Mesenchymal stem cell (in vitro differentiated cells and primary cell): ENCODE measurements around the gene PDGFD.

Source experiments
- DNase-seq: peaks from one replicate; pipeline ENCODE4 v3.0.0-alpha.2; 2013
- H2AFZ ChIP-seq: one replicate; pipeline ENCODE4 v1.6.1; 2013; ENCODE audit warnings: low read depth, mild to moderate bottlenecking, control low read depth, inconsistent platforms, low read length, moderate library complexity
- H2AK5ac ChIP-seq: 2 replicates; pipeline ENCODE4 v1.6.1; 2013; ENCODE audit warnings: low read length, moderate library complexity, mild to moderate bottlenecking, inconsistent platforms; ENCODE audit not compliant: severe bottlenecking
- H2BK120ac ChIP-seq: one replicate; pipeline ENCODE4 v1.6.1; 2013; ENCODE audit warnings: low read depth, mild to moderate bottlenecking, inconsistent platforms, low read length, moderate library complexity
- H2BK12ac ChIP-seq, 2 experiments: one replicate each; pipeline ENCODE4 v1.6.1; 2013; ENCODE audit warnings: inconsistent platforms in 2 of 2, low read length in 2 of 2, mild to moderate bottlenecking in 2 of 2, moderate library complexity in 2 of 2, control low read depth in 1 of 2
- H2BK15ac ChIP-seq: one replicate; pipeline ENCODE4 v1.6.1; 2013; ENCODE audit warnings: mild to moderate bottlenecking, low read depth, inconsistent platforms; ENCODE audit not compliant: poor library complexity, severe bottlenecking
- H2BK5ac ChIP-seq: 2 replicates; pipeline ENCODE4 v1.6.1; 2013; ENCODE audit warnings: low read depth, mild to moderate bottlenecking, low read length, control low read depth, inconsistent platforms; ENCODE audit not compliant: poor library complexity, severe bottlenecking
- H3K14ac ChIP-seq, 2 experiments: one replicate each; pipeline ENCODE4 v1.6.1; 2013; ENCODE audit warnings: inconsistent platforms in 2 of 2, low read length in 2 of 2, control low read depth in 1 of 2, mild to moderate bottlenecking in 1 of 2, moderate library complexity in 1 of 2
- H3K18ac ChIP-seq, 2 experiments: one replicate each; pipeline ENCODE4 v1.6.1; 2013; ENCODE audit warnings: inconsistent platforms in 2 of 2, low read length in 2 of 2, control low read depth in 1 of 2, low read depth in 1 of 2, mild to moderate bottlenecking in 1 of 2
- H3K23ac ChIP-seq, 2 experiments: one replicate each; pipeline ENCODE4 v1.6.1; 2013; ENCODE audit warnings: inconsistent platforms in 2 of 2, low read length in 2 of 2, mild to moderate bottlenecking in 2 of 2, moderate library complexity in 2 of 2, control low read depth in 1 of 2
- H3K27ac ChIP-seq: 2 replicates; pipeline ENCODE4 v1.5.1; 2013; ENCODE audit warnings: mild to moderate bottlenecking, moderate library complexity, low read length, control low read depth, inconsistent platforms; ENCODE audit not compliant: poor library complexity, severe bottlenecking
- H3K27me3 ChIP-seq, 2 experiments: 2 replicates each; pipeline versions ENCODE4 v1.6.1 to v1.7.0; 2013; ENCODE audit warnings: low read length in 2 of 2, mild to moderate bottlenecking in 2 of 2, moderate library complexity in 2 of 2, control low read depth in 1 of 2, inconsistent platforms in 1 of 2; ENCODE audit not compliant: control insufficient read depth in 1 of 2, insufficient read depth in 1 of 2
- H3K36me3 ChIP-seq, 2 experiments: 2 replicates each; pipeline versions ENCODE4 v1.6.1 to v1.7.0; 2013; ENCODE audit warnings: low read length in 2 of 2, control low read depth in 1 of 2, inconsistent platforms in 1 of 2, low read depth in 1 of 2, mild to moderate bottlenecking in 1 of 2; ENCODE audit not compliant: insufficient read depth in 2 of 2, control insufficient read depth in 1 of 2
- H3K4ac ChIP-seq, 2 experiments: one replicate each; pipeline ENCODE4 v1.6.1; 2013; ENCODE audit warnings: inconsistent platforms in 2 of 2, low read length in 2 of 2, mild to moderate bottlenecking in 2 of 2, moderate library complexity in 2 of 2, control low read depth in 1 of 2, low read depth in 1 of 2
- H3K4me1 ChIP-seq: 2 replicates; pipeline ENCODE4 v1.6.1; 2013; ENCODE audit warnings: low read depth, low read length, control low read depth; ENCODE audit not compliant: control insufficient read depth, insufficient read depth
- H3K4me2 ChIP-seq: 2 replicates; pipeline ENCODE4 v1.6.1; 2013; ENCODE audit warnings: low read length, mild to moderate bottlenecking, inconsistent platforms; ENCODE audit not compliant: poor library complexity, severe bottlenecking
- H3K4me3 ChIP-seq, 2 experiments: 2 replicates each; pipeline versions ENCODE4 v1.5.1 to v1.7.0; 2013; ENCODE audit warnings: low read length in 2 of 2, mild to moderate bottlenecking in 2 of 2, control low read depth in 1 of 2, low read depth in 1 of 2; ENCODE audit not compliant: insufficient read depth in 1 of 2
- H3K79me1 ChIP-seq: replicated peaks from 2 replicates; pipeline ENCODE4 v1.6.1; 2013; ENCODE audit warnings: mild to moderate bottlenecking, control low read depth, low read length, inconsistent platforms; ENCODE audit not compliant: poor library complexity, severe bottlenecking
- H3K9ac ChIP-seq: 2 replicates; pipeline ENCODE4 v1.7.0; 2013; ENCODE audit warnings: mild to moderate bottlenecking, low read length, moderate library complexity
- H3K9me3 ChIP-seq: 2 replicates; pipeline ENCODE4 v1.7.0; 2013; ENCODE audit warnings: mild to moderate bottlenecking, low read length; ENCODE audit not compliant: control insufficient read depth
- H4K8ac ChIP-seq: one replicate; pipeline ENCODE4 v1.6.1; 2013; ENCODE audit warnings: inconsistent platforms, mild to moderate bottlenecking, low read length, moderate library complexity
- H4K91ac ChIP-seq: one replicate; pipeline ENCODE4 v1.6.1; 2013; ENCODE audit warnings: mild to moderate bottlenecking, low read length, inconsistent platforms
- WGBS: methylation state at CpG from one replicate; pipeline ENCODE4 v1.1.7; 2013; ENCODE audit warnings: mixed read lengths; 5-methylcytosine and 5-hydroxymethylcytosine counted together

PDGFD gene

GRCh38 chr11:103968685-103969084 lies 195.3 kb downstream of the PDGFD start:
- 81% methylated on average over 3 of the region's 3 CpGs for WGBS
- H2BK120ac ChIP-seq, result no peak overlapping the region
- no peak for DNase-seq
- no peaks in the 10 kb centered on the region for H3K79me1 ChIP-seq
- no peaks in the 10 kb centered on the region for H3K27me3 ChIP-seq
- H3K4ac ChIP-seq, result no peak overlapping the region
- H3K14ac ChIP-seq, result no peak overlapping the region
- no peak overlapping the region for H2BK15ac ChIP-seq
- H3K36me3 ChIP-seq, result no peaks in the 10 kb centered on the region
- no peak overlapping the region for H2BK5ac ChIP-seq
- H3K9me3 ChIP-seq, result no peaks in the 10 kb centered on the region
- no peak overlapping the region for H3K4me2 ChIP-seq
- no peaks in the 10 kb centered on the region for H3K4me1 ChIP-seq
- H2AK5ac ChIP-seq, result no peak overlapping the region
- H4K8ac ChIP-seq, result no peak overlapping the region
- no peak overlapping the region for H2BK12ac ChIP-seq
- no peak overlapping the region for H4K91ac ChIP-seq
- no peak overlapping the region for H3K4me3 ChIP-seq
- no peak overlapping the region for H3K23ac ChIP-seq
- H3K18ac ChIP-seq, result no peak overlapping the region
- H3K9ac ChIP-seq, result no peak overlapping the region
- no peak overlapping the region for H3K27ac ChIP-seq
- no peak overlapping the region for H2AFZ ChIP-seq

GRCh38 chr11:103967985-103968384 lies 196.0 kb downstream of the PDGFD start:
- 90% methylated on average over 8 of the region's 8 CpGs for WGBS
- no peak overlapping the region for H3K18ac ChIP-seq

GRCh38 chr11:103964390-103964789 lies 199.6 kb downstream of the PDGFD start:
- no peaks in the 10 kb centered on the region for H3K27me3 ChIP-seq
- no peaks in the 10 kb centered on the region for H3K4me1 ChIP-seq
- no peak overlapping the region for H2AFZ ChIP-seq
- H3K9ac ChIP-seq, result no peak overlapping the region
- peaks cover 4% of the 10 kb centered on the region for H3K9me3 ChIP-seq
- no peak overlapping the region for H2BK120ac ChIP-seq
- no peak overlapping the region for H2AK5ac ChIP-seq
- H3K14ac ChIP-seq, result no peak overlapping the region
- no peak overlapping the region for H2BK12ac ChIP-seq
- H4K91ac ChIP-seq, result no peak overlapping the region
- no peak overlapping the region for H3K4me2 ChIP-seq
- no peak overlapping the region for H4K8ac ChIP-seq
- no peaks in the 10 kb centered on the region for H3K79me1 ChIP-seq
- H3K23ac ChIP-seq, result no peak overlapping the region
- no peak overlapping the region for H3K27ac ChIP-seq
- H3K18ac ChIP-seq, result no peak overlapping the region
- no peaks in the 10 kb centered on the region for H3K36me3 ChIP-seq
- no peak overlapping the region for H2BK15ac ChIP-seq
- no peak overlapping the region for H3K4me3 ChIP-seq
- DNase-seq, result no peak
- H2BK5ac ChIP-seq, result no peak overlapping the region
- no peak overlapping the region for H3K4ac ChIP-seq

More at GRCh38 chr11:103967985-103968384, 196.0 kb downstream of the PDGFD start:
- H2BK120ac ChIP-seq, result no peak overlapping the region
- H3K27ac ChIP-seq, result no peak overlapping the region
- no peak overlapping the region for H4K91ac ChIP-seq
- no peak overlapping the region for H2AK5ac ChIP-seq
- H3K4me2 ChIP-seq, result no peak overlapping the region
- no peak overlapping the region for H2BK5ac ChIP-seq
- H4K8ac ChIP-seq, result no peak overlapping the region
- H3K9me3 ChIP-seq, result no peaks in the 10 kb centered on the region
- H3K23ac ChIP-seq, result no peak overlapping the region
- no peak overlapping the region for H2BK12ac ChIP-seq
- H3K27me3 ChIP-seq, result no peaks in the 10 kb centered on the region
- no peak overlapping the region for H3K4me3 ChIP-seq
- no peaks in the 10 kb centered on the region for H3K36me3 ChIP-seq
- H2AFZ ChIP-seq, result no peak overlapping the region
- H3K79me1 ChIP-seq, result no peaks in the 10 kb centered on the region
- no peaks in the 10 kb centered on the region for H3K4me1 ChIP-seq
- no peak overlapping the region for H3K14ac ChIP-seq
- DNase-seq, result no peak
- no peak overlapping the region for H2BK15ac ChIP-seq
- H3K4ac ChIP-seq, result no peak overlapping the region
- no peak overlapping the region for H3K9ac ChIP-seq

GRCh38 chr11:103963648-103964047 lies 200.3 kb downstream of the PDGFD start:
- Histone ChIP-seq H3K4me1 (no peaks in the 10 kb centered on the region), H4K91ac (no peak overlapping the region), H3K4me3 (no peak overlapping the region), H3K9me3 (peaks cover 4% of the 10 kb centered on the region), H3K79me1 (no peaks in the 10 kb centered on the region), H3K18ac (no peak overlapping the region), H3K4ac (no peak overlapping the region), H3K9ac (no peak overlapping the region), H4K8ac (no peak overlapping the region), H3K27ac (no peak overlapping the region), H3K36me3 (no peaks in the 10 kb centered on the region), H3K23ac (no peak overlapping the region), H2AFZ (no peak overlapping the region), H3K4me2 (no peak overlapping the region), H2BK12ac (no peak overlapping the region), H2BK5ac (no peak overlapping the region), H2BK120ac (no peak overlapping the region), H3K27me3 (no peaks in the 10 kb centered on the region), H2BK15ac (no peak overlapping the region), H2AK5ac (no peak overlapping the region), H3K14ac (no peak overlapping the region)
- no peak for DNase-seq
- no CpG with 5 or more reads among the region's 2 CpGs for WGBS
